GM19452 (cell line): Measurements from ENCODE around the gene CACNA1D.
"Not testable (repeated sequence)": the region's sequence is repeated elsewhere in the genome, so short reads cannot be mapped to it uniquely, and the experiment has no call there.

ENCODE experiments used
- ATAC-seq: cut with Tn5 transposase; IDR thresholded peaks from one replicate; pipeline ENCODE4 v1.9.1; 2021; ENCODE audit not compliant: unreplicated experiment

Gene CACNA1D

GRCh38 chr3:53649816-53650215, 155.4 kb downstream of the CACNA1D start:
- ATAC-seq = no peak

- peak; percentile 48 for ATAC-seq
Observed at GRCh38 chr3:53650424-53650823, 156.0 kb downstream of the CACNA1D start.

GRCh38 chr3:53650928-53651661, 156.7 kb downstream of the CACNA1D start:
- ATAC-seq = no peak

GRCh38 chr3:53651927-53652326, 157.5 kb downstream of the CACNA1D start:
- no peak for ATAC-seq

- no peak for ATAC-seq
Observed at GRCh38 chr3:53657651-53658050, 163.2 kb downstream of the CACNA1D start.

- ATAC-seq = no peak
Observed at GRCh38 chr3:53658613-53659193, 164.3 kb downstream of the CACNA1D start.

- ATAC-seq = no peak
Observed at GRCh38 chr3:53659996-53660395, 165.6 kb downstream of the CACNA1D start.

GRCh38 chr3:53661480-53661879, 167.1 kb downstream of the CACNA1D start:
- ATAC-seq = no peak

GRCh38 chr3:53664812-53665211, 170.4 kb downstream of the CACNA1D start:
- not testable (repeated sequence) for ATAC-seq

- no peak for ATAC-seq
Observed at GRCh38 chr3:53665608-53666425, 171.4 kb downstream of the CACNA1D start.

- no peak for ATAC-seq
Observed at GRCh38 chr3:53668872-53669271, 174.5 kb downstream of the CACNA1D start.

- ATAC-seq = no peak
Observed at GRCh38 chr3:53670721-53671120, 176.3 kb downstream of the CACNA1D start.

- no peak for ATAC-seq
Observed at GRCh38 chr3:53671192-53671960, 177.0 kb downstream of the CACNA1D start.

GRCh38 chr3:53671961-53672299, 177.5 kb downstream of the CACNA1D start:
- no peak for ATAC-seq

GRCh38 chr3:53672981-53673380, 178.6 kb downstream of the CACNA1D start:
- no peak for ATAC-seq

GRCh38 chr3:53673722-53674350, 179.4 kb downstream of the CACNA1D start:
- ATAC-seq = no peak

GRCh38 chr3:53674582-53674981, 180.2 kb downstream of the CACNA1D start:
- no peak for ATAC-seq

GRCh38 chr3:53675022-53675697, 180.7 kb downstream of the CACNA1D start:
- no peak for ATAC-seq

- ATAC-seq = no peak
Observed at GRCh38 chr3:53675942-53676341, 181.5 kb downstream of the CACNA1D start.

- no peak for ATAC-seq
Observed at GRCh38 chr3:53677413-53677812, 183.0 kb downstream of the CACNA1D start.
